ENCODE measurements around the gene SIGLEC15.
"Not testable (repeated sequence)": the region's sequence is repeated elsewhere in the genome, so short reads cannot be mapped to it uniquely, and the experiment has no call there.

The SIGLEC15 gene

GRCh38 chr18:45825258-45826044 is at the start of gene SIGLEC15:
Gene SIGLEC15 (plus strand): TSS chr18:45825675. CDS start chr18:45825729, 54 bp downstream.
- no peak for DNase-seq

- no peak for DNase-seq
Observed at GRCh38 chr18:45775743-45776142, 49.7 kb upstream of the SIGLEC15 start.

- DNase-seq: peak; percentile 94
Observed at GRCh38 chr18:45777393-45777792, 48.1 kb upstream of the SIGLEC15 start.

GRCh38 chr18:45780568-45780967 is 44.9 kb upstream of the SIGLEC15 start:
- no peak for DNase-seq

GRCh38 chr18:45782662-45783061 is 42.8 kb upstream of the SIGLEC15 start:
- no peak for DNase-seq

GRCh38 chr18:45783097-45784075 is 42.1 kb upstream of the SIGLEC15 start:
- DNase-seq: peak; percentile 88

GRCh38 chr18:45785134-45785533 is 40.3 kb upstream of the SIGLEC15 start:
- peak; percentile 85 for DNase-seq

- DNase-seq: no peak
Observed at GRCh38 chr18:45786941-45787340, 38.5 kb upstream of the SIGLEC15 start.

- DNase-seq: no peak
Observed at GRCh38 chr18:45787346-45787745, 38.1 kb upstream of the SIGLEC15 start.

GRCh38 chr18:45788861-45789260 is 36.6 kb upstream of the SIGLEC15 start:
- no peak for DNase-seq

GRCh38 chr18:45792506-45793263 is 32.8 kb upstream of the SIGLEC15 start:
- DNase-seq: no peak

GRCh38 chr18:45793264-45793965 is 32.1 kb upstream of the SIGLEC15 start:
- DNase-seq: peak; percentile 88

GRCh38 chr18:45801416-45802004 is 24.0 kb upstream of the SIGLEC15 start:
- peak; percentile 42 for DNase-seq

GRCh38 chr18:45802814-45803492 is 22.5 kb upstream of the SIGLEC15 start:
- peak; percentile 98 for DNase-seq

- DNase-seq: no peak
Observed at GRCh38 chr18:45805551-45805950, 19.9 kb upstream of the SIGLEC15 start.

GRCh38 chr18:45806226-45806625 is 19.2 kb upstream of the SIGLEC15 start:
- peak; percentile 85 for DNase-seq

GRCh38 chr18:45807144-45807543 is 18.3 kb upstream of the SIGLEC15 start:
- DNase-seq: not testable (repeated sequence)

GRCh38 chr18:45814733-45815132 is 10.7 kb upstream of the SIGLEC15 start:
- DNase-seq: not testable (repeated sequence)

GRCh38 chr18:45817543-45817942 is 7.9 kb upstream of the SIGLEC15 start:
- no peak for DNase-seq

- DNase-seq: not testable (repeated sequence)
Observed at GRCh38 chr18:45818765-45819164, 6.7 kb upstream of the SIGLEC15 start.

- DNase-seq: no peak
Observed at GRCh38 chr18:45820106-45820745, 5.2 kb upstream of the SIGLEC15 start.

Measured in fibroblast of skin of right quadriceps (primary cell).